Omental fat pad (tissue), 4 donors: ENCODE data around the gene MOSPD3. TPM values are rescaled to one million over a fixed set of nuclear protein-coding genes. Genes with fewer than 3 reads are reported as not detected.

Source experiments
- ATAC-seq: fragments of 150-250 bp; one replicate; pipeline ENCODE4 v1.9.1; 2016; ENCODE audit warnings: mild to moderate bottlenecking, moderate library complexity; ENCODE audit not compliant: low FRiP score
- DNase-seq: peaks from one replicate; pipeline ENCODE4 v3.0.0-alpha.2; 2019; ENCODE audit warnings: low spot score
- total RNA-seq, 4 donors: library from RNA; depleted of rRNA; stranded (reverse); fragments of >200 nt; gene quantifications; one replicate each; pipeline ENCODE4 v1.1.0, GENCODE V29; 2016
- TF ChIP-seq, protein P1 (sequence below), 3 donors: fragments of 450-650 bp; IDR thresholded peaks; one replicate each; pipeline ENCODE4 v1.5.1; 2016 to 2017; ENCODE audit warnings: antibody characterized with exemption in 3 of 3, mild to moderate bottlenecking in 3 of 3, moderate library complexity in 2 of 3

Gene MOSPD3
- total RNA-seq, 4 donors from 2014 or later, result 5.4 to 8.9 (median 7.2) TPM

DNA sequence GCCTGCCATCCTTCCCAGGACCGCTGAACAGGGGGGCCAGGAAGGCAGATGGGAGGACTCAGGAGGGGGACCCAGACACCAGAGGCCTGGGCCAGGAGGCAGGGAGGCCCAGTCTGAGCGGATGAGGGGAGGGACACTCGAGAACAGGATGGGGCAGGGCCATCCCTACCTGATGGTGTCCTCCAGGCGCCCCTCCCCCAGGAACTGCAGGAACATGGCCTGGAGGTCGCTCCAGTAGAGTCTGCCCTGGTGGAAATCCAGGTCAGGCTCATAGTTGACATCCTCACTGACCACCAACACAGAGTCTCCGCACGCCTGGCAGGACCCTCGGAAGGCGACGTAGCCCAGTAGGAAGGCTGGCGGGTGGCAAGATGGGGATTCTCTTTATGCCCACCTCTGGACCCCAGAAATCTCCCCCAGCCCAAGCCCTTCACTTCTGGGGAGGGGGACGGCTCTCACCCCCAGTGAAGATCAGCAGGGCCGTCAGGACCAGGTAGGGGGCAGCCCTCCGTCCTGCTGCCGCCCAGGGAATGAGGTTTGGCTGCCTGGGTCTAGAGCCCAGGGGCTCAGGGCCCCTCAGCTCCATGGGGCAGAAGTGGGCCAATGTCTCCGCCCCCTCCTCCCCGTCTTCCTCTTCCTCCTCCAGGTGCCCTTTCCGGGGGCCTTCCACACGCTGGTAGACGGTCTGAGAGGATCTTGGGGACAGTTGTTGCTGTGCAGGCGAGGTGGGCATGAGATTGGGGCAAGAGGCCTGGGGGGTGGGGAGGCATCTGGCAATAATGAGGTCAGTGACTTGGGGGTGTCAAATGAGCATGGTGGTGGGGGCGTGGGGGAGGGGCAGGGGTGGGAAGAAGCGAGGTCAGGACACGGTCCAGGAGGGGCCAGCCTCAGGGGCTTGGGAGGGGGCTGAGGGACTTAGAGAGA lies 28.4 kb downstream of the MOSPD3 start:
- TF ChIP-seq, protein P1, sequence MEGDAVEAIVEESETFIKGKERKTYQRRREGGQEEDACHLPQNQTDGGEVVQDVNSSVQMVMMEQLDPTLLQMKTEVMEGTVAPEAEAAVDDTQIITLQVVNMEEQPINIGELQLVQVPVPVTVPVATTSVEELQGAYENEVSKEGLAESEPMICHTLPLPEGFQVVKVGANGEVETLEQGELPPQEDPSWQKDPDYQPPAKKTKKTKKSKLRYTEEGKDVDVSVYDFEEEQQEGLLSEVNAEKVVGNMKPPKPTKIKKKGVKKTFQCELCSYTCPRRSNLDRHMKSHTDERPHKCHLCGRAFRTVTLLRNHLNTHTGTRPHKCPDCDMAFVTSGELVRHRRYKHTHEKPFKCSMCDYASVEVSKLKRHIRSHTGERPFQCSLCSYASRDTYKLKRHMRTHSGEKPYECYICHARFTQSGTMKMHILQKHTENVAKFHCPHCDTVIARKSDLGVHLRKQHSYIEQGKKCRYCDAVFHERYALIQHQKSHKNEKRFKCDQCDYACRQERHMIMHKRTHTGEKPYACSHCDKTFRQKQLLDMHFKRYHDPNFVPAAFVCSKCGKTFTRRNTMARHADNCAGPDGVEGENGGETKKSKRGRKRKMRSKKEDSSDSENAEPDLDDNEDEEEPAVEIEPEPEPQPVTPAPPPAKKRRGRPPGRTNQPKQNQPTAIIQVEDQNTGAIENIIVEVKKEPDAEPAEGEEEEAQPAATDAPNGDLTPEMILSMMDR (IDR thresholded peaks at IDR 0.05), result no peak
- no peak for ATAC-seq
- no peak for DNase-seq

DNA sequence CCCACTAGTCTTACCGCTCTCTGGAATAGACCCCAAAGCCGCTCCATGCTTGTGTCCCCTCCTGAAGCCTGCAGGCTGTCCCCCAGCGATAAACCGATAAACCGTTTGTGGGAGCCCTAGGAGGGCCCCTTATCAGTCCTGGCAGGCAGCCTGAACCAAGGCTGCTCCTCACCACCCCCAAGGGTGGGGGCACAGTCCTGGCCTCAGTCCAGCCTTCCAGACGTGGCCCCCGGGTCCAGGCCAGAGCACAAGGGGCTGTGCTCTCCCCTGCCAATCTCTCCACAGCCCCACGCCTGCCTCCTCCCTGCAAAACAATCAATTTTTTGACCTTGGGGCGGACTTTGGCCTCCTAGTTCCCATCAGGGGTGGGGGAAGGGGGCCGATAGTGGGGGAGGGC lies 29.1 kb downstream of the MOSPD3 start, which contains the start of gene TFR2:
TFR2 (minus strand) TSS at position 90 of the 397 bp plus-strand sequence; CDS start at position 47, 43 bp downstream.
- no peak for ATAC-seq
- TF ChIP-seq, protein P1 (IDR thresholded peaks at IDR 0.05), result no peak
- DNase-seq, result no peak

DNA sequence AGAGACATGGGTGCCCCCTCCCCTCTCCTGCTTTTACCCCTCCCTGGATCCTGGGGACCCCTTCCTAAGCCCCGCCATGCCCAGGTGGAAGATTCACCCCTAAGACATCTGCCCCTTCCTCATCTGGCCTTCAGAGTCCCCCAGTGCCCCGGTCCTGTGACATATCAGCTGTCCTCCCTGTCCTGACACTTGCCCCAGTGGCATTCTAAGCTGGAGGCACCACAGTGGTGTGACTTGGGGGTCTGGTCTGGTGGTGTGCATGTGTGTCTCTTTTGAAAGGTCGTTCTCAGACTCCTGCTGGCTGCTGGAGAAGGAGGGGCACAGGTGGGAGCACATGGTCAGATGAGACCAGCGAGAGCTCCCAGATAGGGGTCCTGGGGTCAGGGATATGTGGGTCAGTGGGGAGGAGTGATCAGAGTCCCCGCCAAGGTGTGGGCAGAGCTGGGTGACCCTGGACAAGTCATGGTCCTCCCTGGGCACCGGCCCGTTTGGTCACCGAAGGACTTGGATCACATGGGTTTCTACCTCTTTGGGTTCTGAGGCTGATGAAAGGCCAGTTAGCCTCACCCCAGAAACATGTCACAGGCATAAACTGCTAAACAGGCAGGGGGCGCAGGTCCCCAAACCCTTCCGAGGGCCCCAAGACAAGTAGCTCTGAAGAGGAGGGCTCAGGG lies 29.7 kb downstream of the MOSPD3 start:
- DNase-seq (no peak), ATAC-seq (no peak)
- TF ChIP-seq, protein P1 (IDR thresholded peaks at IDR 0.05), result no peak

DNA sequence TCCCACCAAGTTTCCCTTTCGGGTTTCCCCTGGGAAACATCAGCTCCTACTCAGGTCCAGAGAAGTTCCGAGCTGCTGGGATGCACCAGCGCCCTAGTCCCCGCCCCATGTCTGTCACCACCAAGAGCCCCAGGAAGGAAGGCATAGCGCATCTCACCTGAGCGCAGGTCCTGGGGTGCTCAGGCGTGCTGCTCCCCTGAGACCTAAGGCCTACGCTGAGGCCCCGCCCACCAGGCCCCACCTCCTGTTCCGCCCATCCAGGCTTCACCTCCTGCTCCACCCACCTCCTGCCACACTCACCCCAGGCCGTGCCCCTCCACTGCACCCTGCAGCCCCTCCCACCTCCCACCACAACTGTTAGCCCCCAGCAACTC lies 30.2 kb downstream of the MOSPD3 start:
- no peak for DNase-seq
- TF ChIP-seq, protein P1 (IDR thresholded peaks at IDR 0.05), result no peak
- ATAC-seq, result no peak

DNA sequence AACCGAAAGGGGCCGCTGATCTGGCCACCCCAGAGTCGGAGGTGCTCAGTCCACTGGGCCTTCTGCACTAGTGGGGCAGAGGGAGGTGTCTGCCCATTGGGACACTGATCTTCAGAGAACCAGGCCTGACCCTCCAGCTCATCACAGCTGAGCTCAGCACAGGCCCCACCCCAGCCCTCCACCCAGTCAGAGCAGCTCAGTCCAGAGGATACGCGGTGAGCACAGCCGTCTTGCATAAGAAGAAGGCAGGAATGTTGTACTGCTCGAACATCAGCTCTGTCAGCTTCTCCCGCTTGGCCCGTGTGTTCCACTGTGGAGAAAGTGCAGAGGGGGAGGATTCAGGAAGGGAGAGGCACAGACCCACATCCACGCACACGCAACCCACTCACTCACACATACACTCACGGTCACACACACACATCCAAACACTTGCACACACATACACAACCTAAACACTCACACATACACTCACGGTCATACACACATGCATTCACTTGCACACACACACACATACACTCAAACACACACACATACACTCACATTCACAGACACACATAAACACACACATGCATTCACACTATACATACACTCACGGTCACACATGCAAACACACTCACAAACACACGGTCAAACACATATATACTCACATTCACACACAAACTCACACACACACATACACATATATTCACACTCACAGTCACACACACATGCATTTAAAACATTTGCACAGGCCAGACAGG lies 37.7 kb downstream of the MOSPD3 start:
- TF ChIP-seq, protein P1 (IDR thresholded peaks at IDR 0.05), result no peak
- DNase-seq (no peak), ATAC-seq (no peak)

DNA sequence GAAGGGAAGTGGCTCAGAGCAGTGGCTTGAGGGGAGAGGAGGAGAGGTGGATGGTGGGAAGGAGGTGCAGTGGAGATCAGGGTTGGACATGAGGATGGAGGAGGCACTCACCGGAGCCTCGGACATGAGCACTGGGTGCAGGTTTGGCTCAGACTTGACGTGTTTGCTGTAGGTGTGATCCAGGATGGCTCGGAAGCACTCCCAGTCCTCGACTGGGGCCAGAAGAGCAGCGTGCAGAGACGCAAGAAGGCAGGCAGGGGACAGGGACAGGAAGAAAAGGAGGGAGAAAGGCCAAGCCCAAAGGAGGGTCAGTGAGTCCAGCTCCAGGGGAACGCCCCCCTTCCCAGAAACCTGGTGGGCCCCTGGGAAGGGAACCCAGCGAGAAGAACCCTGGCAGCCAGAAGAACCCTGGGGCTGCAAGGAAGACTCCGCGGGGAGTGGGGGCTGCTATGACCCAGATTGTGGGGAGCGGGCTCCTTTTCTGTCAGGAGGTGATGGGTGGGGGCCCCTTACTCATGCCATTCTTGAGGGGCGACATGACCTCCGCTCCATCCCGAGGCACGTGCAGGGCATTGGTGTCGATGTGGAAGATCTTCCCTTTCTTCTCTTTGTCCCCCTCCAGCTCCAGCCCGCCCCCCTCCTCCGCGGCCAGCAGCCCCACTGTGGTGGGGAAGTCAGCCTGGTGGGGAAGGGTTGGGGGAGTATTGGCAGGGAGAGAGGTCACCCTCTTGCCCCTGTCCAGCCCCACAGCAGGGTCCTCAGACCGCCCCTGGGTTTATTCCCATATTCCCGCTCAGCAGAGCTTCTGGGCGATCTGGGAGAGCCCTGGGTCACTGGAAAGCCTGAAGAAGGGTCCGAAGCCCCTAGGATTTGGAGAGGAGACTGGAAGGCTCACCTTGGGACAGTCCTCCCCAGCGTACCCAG lies 42.8 kb downstream of the MOSPD3 start:
- TF ChIP-seq, protein P1 (IDR thresholded peaks at IDR 0.05), result no peak
- no peak for ATAC-seq
- no peak for DNase-seq
